Globus pallidus (tissue), 1 donor: ENCODE measurements around the gene SH3PXD2A.

Source experiments
- DNase-seq: peaks from one replicate; pipeline ENCODE4 v3.0.0-alpha.2; 2015; ENCODE audit warnings: low spot score

The SH3PXD2A gene, protein sequence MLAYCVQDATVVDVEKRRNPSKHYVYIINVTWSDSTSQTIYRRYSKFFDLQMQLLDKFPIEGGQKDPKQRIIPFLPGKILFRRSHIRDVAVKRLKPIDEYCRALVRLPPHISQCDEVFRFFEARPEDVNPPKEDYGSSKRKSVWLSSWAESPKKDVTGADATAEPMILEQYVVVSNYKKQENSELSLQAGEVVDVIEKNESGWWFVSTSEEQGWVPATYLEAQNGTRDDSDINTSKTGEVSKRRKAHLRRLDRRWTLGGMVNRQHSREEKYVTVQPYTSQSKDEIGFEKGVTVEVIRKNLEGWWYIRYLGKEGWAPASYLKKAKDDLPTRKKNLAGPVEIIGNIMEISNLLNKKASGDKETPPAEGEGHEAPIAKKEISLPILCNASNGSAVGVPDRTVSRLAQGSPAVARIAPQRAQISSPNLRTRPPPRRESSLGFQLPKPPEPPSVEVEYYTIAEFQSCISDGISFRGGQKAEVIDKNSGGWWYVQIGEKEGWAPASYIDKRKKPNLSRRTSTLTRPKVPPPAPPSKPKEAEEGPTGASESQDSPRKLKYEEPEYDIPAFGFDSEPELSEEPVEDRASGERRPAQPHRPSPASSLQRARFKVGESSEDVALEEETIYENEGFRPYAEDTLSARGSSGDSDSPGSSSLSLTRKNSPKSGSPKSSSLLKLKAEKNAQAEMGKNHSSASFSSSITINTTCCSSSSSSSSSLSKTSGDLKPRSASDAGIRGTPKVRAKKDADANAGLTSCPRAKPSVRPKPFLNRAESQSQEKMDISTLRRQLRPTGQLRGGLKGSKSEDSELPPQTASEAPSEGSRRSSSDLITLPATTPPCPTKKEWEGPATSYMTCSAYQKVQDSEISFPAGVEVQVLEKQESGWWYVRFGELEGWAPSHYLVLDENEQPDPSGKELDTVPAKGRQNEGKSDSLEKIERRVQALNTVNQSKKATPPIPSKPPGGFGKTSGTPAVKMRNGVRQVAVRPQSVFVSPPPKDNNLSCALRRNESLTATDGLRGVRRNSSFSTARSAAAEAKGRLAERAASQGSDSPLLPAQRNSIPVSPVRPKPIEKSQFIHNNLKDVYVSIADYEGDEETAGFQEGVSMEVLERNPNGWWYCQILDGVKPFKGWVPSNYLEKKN

DNA sequence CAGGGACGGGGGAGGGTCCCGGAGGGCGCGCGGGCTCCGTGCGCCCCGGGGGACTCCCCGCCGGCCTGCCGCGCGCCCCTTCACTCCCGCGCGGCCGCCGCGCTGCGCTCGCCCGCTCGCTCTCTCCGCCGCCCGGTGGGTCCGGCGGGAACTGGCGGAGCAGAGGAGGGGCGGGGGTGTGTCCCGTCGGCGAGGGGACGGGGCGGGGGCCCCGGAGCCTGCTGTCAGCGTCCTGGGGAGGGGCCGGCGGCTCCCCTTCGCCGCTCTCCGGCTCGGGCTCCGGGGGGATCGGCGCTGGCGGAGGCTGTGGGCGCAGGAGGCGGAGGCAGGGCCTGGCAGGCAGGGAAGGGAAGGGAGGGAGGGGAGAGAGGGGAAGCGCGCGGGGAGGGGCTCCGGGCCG, at the start of gene SH3PXD2A:
Gene SH3PXD2A, minus strand, starts transcription at position 153 of the 400 bp plus-strand sequence. CDS start 310 bp downstream, outside the sequence.
- DNase-seq, result no peak

DNA sequence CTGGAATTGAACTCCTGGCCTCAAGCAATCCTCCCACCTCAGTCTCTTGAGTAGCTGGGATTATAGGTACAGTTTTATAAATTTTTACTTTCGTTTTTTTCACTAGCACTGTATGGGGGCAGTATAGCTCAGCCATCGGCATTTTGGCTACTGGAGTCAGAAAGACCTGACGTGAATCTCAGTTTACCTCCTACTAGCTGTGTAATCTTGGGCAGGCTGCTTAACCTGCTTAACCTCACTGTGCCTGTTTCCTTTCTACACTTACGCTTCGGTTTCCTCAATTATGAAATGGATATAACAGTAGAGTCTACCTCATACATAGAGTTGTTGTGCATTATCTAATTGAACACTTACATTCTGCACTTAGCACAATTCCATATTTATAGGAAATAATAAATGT, 45.9 kb upstream of the SH3PXD2A start:
- no peak for DNase-seq

DNA sequence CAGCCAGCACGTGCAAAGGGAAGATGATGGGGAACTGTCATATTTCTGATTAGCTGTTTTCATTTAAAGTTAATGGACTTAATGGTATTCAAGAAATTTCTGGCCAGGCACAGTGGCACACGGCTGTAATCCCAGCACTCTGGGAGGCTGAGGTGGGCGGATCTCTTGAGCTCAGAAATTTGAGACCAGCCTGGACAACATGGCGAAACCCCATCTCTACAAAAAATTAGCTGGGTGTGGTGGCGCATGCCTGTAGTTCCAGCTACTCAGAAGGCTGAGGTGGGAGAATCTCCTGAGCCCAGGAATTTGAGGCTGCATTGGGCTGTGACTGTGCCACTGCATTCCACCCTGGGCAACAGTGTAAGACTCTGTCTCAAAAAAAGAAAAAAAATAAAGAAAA, 43.9 kb upstream of the SH3PXD2A start:
- DNase-seq, result no peak

DNA sequence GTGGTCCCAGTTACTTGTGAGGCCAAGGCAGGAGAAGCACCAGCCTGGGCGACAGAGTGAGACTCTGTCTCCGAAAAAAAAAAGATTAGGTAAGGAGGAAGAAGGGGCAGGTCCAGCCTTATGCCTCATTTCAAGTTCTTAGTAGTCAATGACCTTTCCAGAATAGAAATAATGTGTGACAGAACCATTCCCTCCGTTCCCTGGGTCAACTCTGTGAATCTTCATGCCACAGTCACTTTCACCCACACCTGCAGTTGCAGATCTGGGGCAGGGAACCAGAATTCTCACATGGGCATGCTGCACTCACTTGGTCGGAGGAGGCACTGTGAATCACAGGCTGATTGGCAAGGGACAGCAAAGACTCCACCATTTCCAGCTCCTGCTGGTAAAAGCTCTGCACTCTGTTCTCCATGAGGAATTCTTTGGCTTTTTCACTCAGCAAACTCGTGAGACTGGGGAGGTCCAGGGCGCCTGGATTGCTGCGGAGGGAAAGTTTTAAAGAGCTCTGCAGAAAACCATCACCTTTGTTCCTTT, 41.9 kb upstream of the SH3PXD2A start:
- DNase-seq, result no peak

DNA sequence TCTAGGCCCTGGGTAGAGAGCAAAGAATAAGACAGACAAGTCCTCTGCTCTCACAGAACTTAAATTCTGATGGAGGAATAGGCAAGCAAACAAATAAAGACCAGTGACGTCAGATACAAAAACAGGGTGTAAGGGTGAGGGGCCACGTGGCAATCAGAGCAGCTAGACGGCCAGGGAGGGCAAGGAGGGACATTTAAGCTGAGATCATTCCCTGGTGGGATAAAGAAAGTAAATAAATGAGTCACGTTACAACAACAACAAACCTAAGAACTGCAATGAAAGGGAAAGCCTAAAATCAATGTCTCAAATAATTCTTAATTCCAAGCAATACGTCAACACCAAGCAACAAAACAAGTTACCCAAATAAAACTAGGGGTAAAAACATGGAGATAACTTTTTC, 40.8 kb upstream of the SH3PXD2A start:
- no peak for DNase-seq

DNA sequence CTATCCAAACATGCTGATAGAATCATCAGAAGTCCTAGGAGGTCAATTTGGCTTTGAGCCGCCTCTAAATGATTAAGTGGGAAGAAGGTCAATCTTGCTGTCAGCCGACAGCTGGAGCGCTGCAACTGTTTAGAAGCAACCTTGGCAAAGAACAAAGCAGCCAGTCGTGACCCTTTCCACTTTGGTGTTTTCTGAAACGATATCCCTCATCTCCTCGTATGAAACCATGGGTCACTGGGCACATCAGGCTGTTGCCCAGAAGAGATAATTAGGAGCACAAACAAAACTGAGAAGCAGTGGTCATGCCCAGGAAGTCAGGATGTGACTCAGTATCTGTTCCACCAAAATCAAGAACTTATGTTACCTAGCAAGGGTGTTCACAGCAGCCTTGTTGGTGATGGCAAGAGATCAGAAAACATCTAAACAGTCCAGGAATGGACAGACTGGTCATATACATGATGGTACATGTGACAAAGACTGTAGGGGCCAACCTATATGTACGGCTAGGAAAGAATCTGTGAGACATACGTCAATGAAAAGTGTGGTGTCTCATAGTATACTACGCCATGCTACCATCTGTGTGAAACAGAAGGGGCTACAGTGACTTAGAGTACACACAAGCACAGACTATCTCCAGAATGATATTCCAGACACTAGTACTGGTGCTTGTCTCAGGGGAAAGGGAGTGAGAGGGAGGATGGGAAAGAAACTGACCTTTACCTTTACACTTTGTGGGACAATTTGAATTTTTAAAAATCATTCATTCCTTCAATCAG, 40.2 kb upstream of the SH3PXD2A start:
- DNase-seq, result no peak

DNA sequence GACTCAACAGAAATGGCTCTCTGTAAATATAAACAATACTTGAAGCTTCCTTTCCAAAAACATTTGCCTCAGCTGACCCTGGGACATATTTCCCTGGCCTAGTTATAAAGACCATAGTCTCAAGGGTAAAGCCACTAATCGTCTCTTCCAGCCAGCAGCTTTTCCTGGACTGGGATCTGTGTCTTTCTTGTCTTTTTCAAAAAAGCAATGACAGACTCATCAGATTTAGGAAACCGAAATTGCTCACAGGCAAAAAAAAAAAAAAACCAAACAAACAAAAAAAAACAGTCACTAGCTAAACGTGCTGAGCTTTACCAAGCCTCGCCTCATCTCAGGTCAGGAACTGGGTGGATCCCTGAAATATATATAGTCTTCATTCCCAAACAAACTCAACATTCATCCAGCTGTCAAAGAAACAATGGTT, 39.1 kb upstream of the SH3PXD2A start:
- peak; percentile 24 for DNase-seq

DNA sequence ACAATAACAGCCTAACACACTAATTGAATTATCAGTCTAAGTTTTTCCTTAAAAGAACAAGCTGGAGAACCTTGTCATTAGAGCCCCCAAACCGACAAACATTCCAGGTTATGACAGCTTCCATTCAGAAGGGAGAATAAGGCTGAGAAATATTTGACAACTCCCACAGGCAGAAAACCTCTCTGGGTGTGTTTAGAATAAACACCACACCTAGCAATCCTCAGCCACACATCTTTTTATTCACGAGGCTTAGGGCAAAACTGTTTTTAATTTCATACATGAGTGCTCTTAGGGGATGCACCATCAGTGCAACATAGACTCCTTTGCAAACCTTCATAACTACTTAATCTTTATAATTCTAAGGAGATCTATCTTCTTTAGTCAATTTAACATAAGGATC, 38.4 kb upstream of the SH3PXD2A start:
- no peak for DNase-seq

DNA sequence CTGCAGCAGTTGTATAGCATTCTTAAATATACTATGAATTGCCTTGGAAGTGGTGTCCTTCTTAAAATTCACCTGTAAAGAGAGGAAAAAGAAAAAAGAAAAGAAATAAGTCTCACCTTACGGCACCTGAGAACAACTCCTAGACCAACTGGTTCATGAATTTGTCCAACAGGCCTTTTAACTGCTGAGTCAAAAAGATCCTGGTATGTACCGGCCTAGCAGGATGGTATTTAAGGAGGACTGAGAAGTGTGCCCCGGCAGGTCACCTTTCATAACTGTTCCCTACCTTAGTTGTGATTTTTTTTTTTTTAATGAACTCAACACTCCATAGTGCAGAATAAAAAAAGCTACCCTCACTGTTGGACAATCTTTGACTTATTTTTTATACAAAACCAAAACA, 36.8 kb upstream of the SH3PXD2A start:
- DNase-seq, result no peak

DNA sequence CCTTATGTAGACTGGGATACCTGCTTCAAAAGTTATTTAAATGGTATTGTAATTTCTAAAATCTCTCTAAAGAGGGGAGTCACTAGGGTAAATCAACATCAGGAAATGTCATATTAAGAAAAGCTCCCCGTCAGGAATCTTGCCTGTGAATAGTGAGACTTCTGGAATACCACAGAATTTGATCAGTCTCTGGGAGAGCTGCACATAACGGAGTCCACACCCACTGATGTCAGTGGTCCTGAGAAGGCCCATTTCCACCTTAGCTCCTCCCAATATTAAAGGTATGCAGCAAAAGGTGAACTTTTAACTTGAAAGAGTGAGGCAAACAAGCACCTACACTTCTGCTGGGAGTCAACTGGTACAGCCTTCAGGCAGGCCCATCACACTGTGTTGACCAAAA, 35.3 kb upstream of the SH3PXD2A start:
- DNase-seq, result no peak

DNA sequence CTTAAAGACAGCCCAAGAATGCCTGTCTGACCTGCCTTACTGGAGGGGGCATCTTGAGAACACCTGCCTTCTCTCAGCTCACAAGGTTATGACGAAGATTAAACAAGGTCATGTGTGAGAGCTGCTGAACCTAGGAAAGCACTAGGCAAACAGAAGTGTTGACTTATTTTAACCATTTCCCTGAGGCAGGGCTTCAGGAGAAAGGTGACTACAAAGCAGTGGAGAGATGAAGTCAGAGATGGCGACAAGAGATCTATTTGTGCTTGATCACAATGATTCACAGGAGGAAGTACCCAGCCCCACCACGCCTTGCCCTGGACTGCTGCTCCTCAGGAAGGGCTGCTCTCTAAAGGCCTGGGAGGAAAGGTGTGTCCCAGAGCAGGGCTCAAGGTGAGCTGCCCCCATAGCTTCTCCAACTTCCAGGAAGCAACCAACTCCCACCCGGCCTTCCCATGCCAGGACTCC, 34.9 kb upstream of the SH3PXD2A start:
- no peak for DNase-seq

DNA sequence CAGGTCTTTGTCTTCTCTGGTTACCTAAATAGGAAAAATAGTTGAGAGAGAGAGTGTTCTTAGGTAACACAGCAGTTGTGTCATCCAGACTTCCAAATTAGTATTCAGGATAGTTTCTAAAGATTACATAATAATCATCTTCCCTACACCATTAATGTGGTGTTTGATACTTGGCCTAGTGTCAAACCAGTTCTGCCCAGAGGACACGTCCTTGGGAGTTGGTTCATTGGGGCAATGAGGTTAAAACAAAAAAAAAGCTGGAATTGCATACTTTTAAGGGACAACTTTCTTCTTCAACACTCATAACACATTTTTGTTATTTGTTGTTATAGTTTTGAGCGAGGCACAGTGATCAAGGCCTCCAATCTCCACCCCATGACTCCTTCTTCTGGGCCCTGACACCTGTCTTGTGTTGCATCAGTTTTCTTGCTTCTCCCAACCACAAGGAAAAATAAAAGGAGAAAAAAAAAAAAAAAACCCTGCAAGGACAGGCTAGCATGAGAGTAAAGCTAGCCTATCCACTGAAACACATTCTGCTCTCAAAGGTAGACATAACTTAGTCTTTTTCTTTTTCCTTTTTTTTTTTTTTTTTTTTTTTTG, 33.8 kb upstream of the SH3PXD2A start:
- no peak for DNase-seq

DNA sequence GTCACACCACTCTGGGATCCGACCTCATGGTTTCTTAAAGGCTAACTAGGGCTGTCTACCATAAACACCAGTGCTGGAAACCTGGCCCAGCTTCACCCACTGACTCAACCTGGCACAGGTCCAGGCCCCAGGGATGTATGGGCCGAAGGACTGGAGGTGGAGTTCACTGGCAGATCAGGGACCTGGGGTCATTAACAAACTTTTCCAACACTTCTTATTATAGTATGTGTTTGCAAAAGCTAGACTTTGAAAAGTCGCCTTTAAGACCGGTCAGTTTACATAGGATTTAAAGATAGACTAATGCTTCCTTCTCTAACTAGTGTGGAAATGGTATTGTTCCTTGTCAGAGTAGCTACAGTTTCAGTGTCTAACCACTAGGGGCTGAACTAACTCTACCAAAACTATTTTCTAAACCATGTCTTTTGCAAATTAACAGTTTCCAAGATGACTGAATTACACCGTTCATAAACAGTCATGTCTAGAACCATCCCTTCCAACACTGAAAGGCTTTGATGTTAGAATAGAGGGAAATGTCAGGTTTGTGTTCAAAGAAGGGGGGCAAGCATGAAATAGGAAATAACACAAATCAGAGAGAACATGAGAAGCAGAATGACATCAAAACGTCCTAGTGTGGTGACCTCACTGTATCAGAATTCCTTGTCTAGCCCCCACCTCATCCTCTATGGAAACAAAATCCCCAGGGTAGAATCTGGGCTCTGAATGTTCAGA, 32.9 kb upstream of the SH3PXD2A start:
- DNase-seq, result peak; percentile 75

DNA sequence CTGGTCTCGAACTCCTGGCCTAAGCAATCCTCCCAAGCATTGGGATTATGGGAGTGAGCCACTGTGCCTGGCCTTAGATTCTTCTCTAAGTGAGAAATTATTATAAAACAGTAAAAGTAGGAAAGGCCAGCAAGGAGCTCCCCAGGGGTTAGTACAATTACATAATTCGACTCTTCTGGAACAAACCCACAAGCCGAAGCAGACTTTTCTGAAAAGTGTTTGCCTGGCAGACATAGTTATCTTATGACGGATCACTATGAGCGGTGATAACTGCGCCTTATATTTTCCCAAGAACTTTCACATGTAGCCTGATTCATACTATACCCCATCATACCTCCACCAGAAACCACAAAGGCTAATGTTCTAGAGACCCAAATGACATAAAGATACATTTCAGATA, 30.2 kb upstream of the SH3PXD2A start:
- no peak for DNase-seq

DNA sequence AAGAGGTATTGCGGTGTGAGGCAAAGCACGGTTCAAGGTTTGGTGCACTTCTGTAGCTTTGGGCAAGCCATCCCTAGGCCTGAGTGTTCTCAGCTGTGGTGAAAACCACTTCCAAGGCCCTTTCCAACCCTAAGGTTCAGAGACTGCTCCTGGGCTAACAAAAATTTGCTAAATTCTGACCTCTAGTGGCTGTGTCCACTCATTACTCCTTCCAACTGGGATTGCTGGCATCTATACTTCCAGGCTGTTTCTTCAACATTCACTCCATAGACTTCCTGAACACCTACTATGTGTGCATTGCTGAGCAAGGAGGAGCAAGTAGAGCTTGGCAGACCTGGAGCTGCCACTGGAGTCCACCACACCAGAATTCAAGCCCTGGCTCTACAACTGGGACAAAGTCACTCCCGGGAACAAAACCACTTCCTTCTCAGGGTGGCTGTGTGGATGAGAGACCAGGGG, 29.3 kb upstream of the SH3PXD2A start:
- peak; percentile 76 for DNase-seq

DNA sequence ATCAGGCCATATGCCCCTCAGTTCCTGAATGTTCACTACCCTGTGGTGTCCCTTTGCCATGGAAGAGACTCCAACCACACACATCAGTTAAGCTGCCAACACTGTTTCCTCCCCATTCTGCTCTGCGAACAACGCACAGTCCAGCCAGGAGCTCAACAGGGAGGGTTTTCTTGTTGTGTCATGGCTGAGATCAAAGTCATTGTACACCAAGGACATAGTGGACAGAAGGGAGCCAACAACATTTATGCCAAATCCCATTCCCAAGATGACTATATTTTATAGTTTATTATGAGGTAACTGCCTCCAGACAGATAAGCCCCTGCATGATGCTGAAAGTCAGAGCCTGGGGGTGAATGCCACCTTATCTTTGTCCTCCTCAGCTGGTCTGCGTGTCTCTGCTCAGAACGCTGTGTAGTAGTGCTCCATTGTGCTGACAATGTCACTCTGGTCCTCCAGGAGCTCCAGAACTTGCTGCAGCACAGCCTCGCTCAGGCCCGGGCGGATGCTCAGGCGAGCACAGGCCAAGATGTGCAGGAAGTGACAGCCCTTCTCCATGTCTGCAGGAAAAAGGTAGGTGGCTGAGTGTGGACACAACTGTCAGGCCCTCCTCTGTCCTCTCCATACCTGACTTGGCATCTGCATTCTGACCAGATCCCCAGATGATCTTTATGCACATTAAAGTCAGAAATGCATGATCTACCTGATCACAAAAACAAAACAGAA, 27.1 kb upstream of the SH3PXD2A start:
- no peak for DNase-seq

DNA sequence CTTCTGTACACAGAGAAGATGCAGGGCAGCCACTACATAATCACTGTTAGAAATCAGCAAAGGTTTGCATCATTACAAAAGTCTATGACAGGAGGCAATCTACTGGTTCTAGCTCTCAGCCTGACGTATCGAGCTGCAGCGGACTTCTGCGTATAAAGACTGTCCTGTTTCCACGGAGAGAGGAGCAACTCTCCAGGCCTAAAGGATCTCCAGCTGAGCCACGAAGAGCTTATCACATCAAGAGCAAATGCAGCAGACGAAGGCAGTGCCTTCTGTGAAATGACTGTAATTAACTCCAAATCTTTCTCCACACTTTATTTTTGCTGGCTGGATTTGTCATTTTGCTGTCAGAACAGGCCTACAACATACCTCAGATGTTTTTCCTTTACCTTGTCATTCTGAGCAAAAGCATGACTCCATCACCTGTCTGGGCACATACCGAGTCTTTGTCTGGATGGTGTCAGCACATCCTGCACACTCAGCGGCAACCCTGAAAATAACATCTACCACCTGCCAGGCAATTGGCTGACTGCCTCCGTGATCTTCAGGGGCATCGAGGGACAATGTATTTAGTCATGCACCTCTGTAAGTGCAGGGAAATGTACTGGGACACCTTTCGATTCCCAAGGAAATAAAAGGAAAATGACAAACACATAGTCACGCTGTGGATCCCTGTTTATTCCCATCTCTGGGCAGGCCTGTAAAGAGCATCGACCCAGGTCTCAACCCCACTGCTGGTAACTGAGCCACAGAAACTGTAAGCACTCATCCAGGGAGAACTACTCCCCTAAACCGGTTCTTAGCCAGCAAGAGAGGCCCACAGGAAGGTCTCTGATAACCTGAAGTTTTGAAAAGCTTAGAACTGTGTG, 26.3 kb upstream of the SH3PXD2A start:
- DNase-seq, result no peak

DNA sequence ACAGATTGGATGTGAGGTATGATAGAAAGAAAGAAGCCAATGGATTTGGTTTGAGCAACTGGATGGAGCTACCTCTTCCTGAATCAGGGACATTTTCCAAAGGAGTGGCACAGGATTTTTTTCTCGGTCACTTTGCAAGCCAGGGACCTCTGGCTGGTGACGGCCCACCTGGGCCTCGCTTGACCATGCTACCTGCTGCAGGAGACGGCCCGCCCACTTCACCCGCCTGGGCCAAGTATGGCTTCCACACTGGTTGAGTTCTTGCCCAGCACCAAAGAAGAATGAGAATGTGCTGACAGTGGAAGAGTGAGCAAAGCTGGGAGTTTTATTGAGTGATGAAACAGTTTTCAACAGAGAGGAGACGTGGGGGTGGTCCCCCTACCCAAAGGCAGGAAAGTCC, 24.5 kb upstream of the SH3PXD2A start:
- no peak for DNase-seq

DNA sequence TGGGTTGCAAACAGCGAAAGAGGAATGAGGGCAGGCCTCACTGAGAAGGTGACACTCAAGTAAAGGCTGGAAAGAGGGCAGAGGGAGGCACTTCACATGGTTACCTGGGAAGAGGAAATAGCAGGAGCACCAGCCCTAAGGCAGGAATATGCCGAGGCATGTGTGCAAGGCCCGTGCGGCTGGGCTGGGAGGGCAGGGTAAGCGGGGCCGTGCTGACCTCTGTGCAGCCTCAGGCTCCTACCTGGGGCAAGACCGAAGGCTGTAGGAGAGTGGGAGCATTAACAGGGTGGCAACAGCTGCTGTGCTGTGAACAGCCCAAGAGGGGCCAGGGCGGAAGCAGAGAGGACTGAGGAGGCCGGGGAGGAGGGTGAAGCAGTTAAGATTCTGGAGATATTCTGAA, 24.0 kb upstream of the SH3PXD2A start:
- no peak for DNase-seq
